Glutamatergic neuron (in vitro differentiated cells): ENCODE data around the gene PSAPL1. TPM values are rescaled to one million over a fixed set of nuclear protein-coding genes. Genes with fewer than 3 reads are reported as not detected.

Experiments
- DNase-seq: peaks from one replicate; pipeline ENCODE4 v3.0.0; 2022
- H3K27ac Mint-ChIP-seq: one replicate; pipeline ENCODE4 v1.8.0; 2020; ENCODE audit warnings: mild to moderate bottlenecking, mixed read lengths, inconsistent platforms; ENCODE audit not compliant: unreplicated experiment
- H3K27me3 Mint-ChIP-seq: one replicate; pipeline ENCODE4 v1.8.0; 2020; ENCODE audit warnings: mild to moderate bottlenecking, moderate library complexity, mixed read lengths, inconsistent platforms; ENCODE audit not compliant: unreplicated experiment
- H3K36me3 Mint-ChIP-seq: one replicate; pipeline ENCODE4 v1.8.0; 2020; ENCODE audit warnings: mild to moderate bottlenecking, mixed read lengths, inconsistent platforms; ENCODE audit not compliant: unreplicated experiment
- H3K4me1 Mint-ChIP-seq: one replicate; pipeline ENCODE4 v1.8.0; 2020; ENCODE audit warnings: mild to moderate bottlenecking, low read depth, mixed read lengths, inconsistent platforms; ENCODE audit not compliant: unreplicated experiment
- H3K4me3 Mint-ChIP-seq: one replicate; pipeline ENCODE4 v1.8.0; 2020; ENCODE audit warnings: mild to moderate bottlenecking, mixed read lengths, inconsistent platforms; ENCODE audit not compliant: unreplicated experiment
- H3K9me3 Mint-ChIP-seq: one replicate; pipeline ENCODE4 v1.8.0; 2020; ENCODE audit warnings: mild to moderate bottlenecking, moderate library complexity, mixed read lengths, inconsistent platforms; ENCODE audit not compliant: unreplicated experiment
- CTCF ChIP-seq: fragments of 200-600 bp; sonication (generic); IDR thresholded peaks from one replicate; pipeline ENCODE4 v1.5.0; 2021; ENCODE audit not compliant: partially characterized antibody, unreplicated experiment
- total RNA-seq: library from RNA; stranded (reverse); fragmentation: NEBNext Ultra II Directional; extraction: Animal tissue kit (Norgen Biotek cat#: 25700); gene quantifications from one replicate; pipeline ENCODE4 v1.2.1, GENCODE V29; 2021; ENCODE audit not compliant: unreplicated experiment

The PSAPL1 gene
- total RNA-seq, 1 donor from 2014 or later, result not detected

GRCh38 chr4:7423801-7424552, 10.8 kb downstream of the PSAPL1 start:
- peaks cover 12% of the 10 kb centered on the region for H3K27me3 Mint-ChIP-seq
- no peaks in the 10 kb centered on the region for H3K36me3 Mint-ChIP-seq
- DNase-seq, result no peak
- TF ChIP-seq CTCF, result no peak
- H3K27ac Mint-ChIP-seq, result no peak overlapping the region
- H3K9me3 Mint-ChIP-seq, result peaks cover 4% of the 10 kb centered on the region
- H3K4me3 Mint-ChIP-seq, result no peak overlapping the region
- peaks cover 8% of the 10 kb centered on the region for H3K4me1 Mint-ChIP-seq

- Mint-ChIP-seq H3K4me3 (no peak overlapping the region), H3K27me3 (peaks cover 13% of the 10 kb centered on the region)
- no peak for TF ChIP-seq CTCF
Measured at GRCh38 chr4:7423391-7423790, 11.3 kb downstream of the PSAPL1 start.

GRCh38 chr4:7422898-7423180, 11.9 kb downstream of the PSAPL1 start:
- TF ChIP-seq CTCF, result no peak
- Mint-ChIP-seq H3K4me3 (no peak overlapping the region), H3K27me3 (peaks cover 11% of the 10 kb centered on the region), H3K4me1 (peaks cover 1% of the 10 kb centered on the region), H3K27ac (no peak overlapping the region), H3K9me3 (peaks cover 8% of the 10 kb centered on the region), H3K36me3 (peaks cover 4% of the 10 kb centered on the region)
- DNase-seq, result no peak

More at GRCh38 chr4:7423391-7423790, 11.3 kb downstream of the PSAPL1 start:
- peaks cover 8% of the 10 kb centered on the region for H3K9me3 Mint-ChIP-seq
- no peak overlapping the region for H3K27ac Mint-ChIP-seq
- H3K36me3 Mint-ChIP-seq, result no peaks in the 10 kb centered on the region
- peaks cover 4% of the 10 kb centered on the region for H3K4me1 Mint-ChIP-seq
- no peak for DNase-seq

- no peak for TF ChIP-seq CTCF
- Mint-ChIP-seq H3K9me3 (peaks cover 8% of the 10 kb centered on the region), H3K4me3 (no peak overlapping the region), H3K27me3 (peaks cover 9% of the 10 kb centered on the region), H3K4me1 (no peaks in the 10 kb centered on the region), H3K27ac (no peak overlapping the region), H3K36me3 (peaks cover 5% of the 10 kb centered on the region)
- DNase-seq, result no peak
Measured at GRCh38 chr4:7422151-7422897, 12.4 kb downstream of the PSAPL1 start.
